ENCODE data around the gene CACNA1H. TPM values are rescaled to one million over a fixed set of nuclear protein-coding genes. Genes with fewer than 3 reads are reported as not detected.

Gene CACNA1H
- total and polyA plus RNA-seq, 2 of the 8 experiments (the other 6 are each of a cell fraction or from before 2014, with no cell fraction given) = 14.0 to 28.7 TPM

- no peaks in the 10 kb centered on the region for H3K23me2 ChIP-seq (ENCODE audit: low read depth, low read length)
- H3K4me1 ChIP-seq (replicated peaks in 1 of 4; ENCODE audit: control insufficient read depth in 3 of 4, insufficient read depth in 4 of 4, low read length in 3 of 4) = no peaks in the 10 kb centered on the region; a peak in 1 of 7 replicates
- H2AK5ac ChIP-seq (ENCODE audit: low read depth, low read length) = no peak overlapping the region
- H3K27ac ChIP-seq (ENCODE audit: low read depth, low read length) = no peak overlapping the region
- WGBS, 2 experiments (ENCODE audit: extremely low coverage in 1 of 2, insufficient coverage in 1 of 2, insufficient read length in 1 of 2, insufficient replicate concordance in 2 of 2, low coverage in 1 of 2, low lambda C conversion rate in 2 of 2, missing lambda C conversion rate in 1 of 2) = 89% methylated on average over 39 of the region's 48 CpGs; no CpG with 5 or more reads in 1 of the 2 experiments
- H4K5ac ChIP-seq (ENCODE audit: insufficient read length, low read depth, low read length) = no peak overlapping the region
- H3K14ac ChIP-seq (ENCODE audit: insufficient read length) = no peak overlapping the region
- FAIRE-seq (no peak), DNase-seq (ENCODE audit: low read depth in 1 of 2, low spot score in 2 of 2) (no peak)
- no peaks in the 10 kb centered on the region for H3K79me1 ChIP-seq (ENCODE audit: low read depth, low read length)
- H4K91ac ChIP-seq (replicated peaks; ENCODE audit: insufficient read length, low read length) = no peak overlapping the region
- no peak overlapping the region for H2BK5ac ChIP-seq (ENCODE audit: low read depth, low read length)
- peaks cover 2 to 38% (median 8%) of the 10 kb centered on the region in 4 experiments; a peak in 6 of 8 replicates for H3K36me3 ChIP-seq (ENCODE audit: control insufficient read depth in 2 of 4, insufficient read depth in 4 of 4, low read length in 3 of 4)
- no peak overlapping the region; the same call in 1 of the 2 replicates for H4K8ac ChIP-seq (ENCODE audit: extremely low read depth, insufficient read depth, low read length)
- H3K9ac ChIP-seq (replicated peaks in 1 of 4; ENCODE audit: extremely low read depth in 1 of 4, low read depth in 3 of 4, low read length in 3 of 4) = no peak overlapping the region
- H4K20me1 ChIP-seq (replicated peaks in 1 of 2; ENCODE audit: control insufficient read depth in 1 of 2, insufficient read depth in 2 of 2, low read length in 2 of 2) = peaks cover 0 to 10% of the 10 kb centered on the region in 2 experiments
- no peak overlapping the region for H2BK20ac ChIP-seq (ENCODE audit: low read length)
- CTCF ChIA-PET (ENCODE audit: partially characterized antibody) = no interaction called here
- H2BK12ac ChIP-seq (ENCODE audit: low read depth, low read length) = no peak overlapping the region
- H2AFZ ChIP-seq (ENCODE audit: low read length) = no peak overlapping the region
- H2BK15ac ChIP-seq (ENCODE audit: low read length) = no peak overlapping the region
- H2BK120ac ChIP-seq (replicated peaks; ENCODE audit: low read depth, low read length) = no peak overlapping the region
- H3K56ac ChIP-seq (replicated peaks; ENCODE audit: insufficient read length, low read depth, low read length) = no peak overlapping the region
- no peaks in the 10 kb centered on the region for H3K79me2 ChIP-seq (ENCODE audit: control insufficient read depth in 1 of 2, insufficient read depth in 2 of 2, low read length in 2 of 2)
- H3K4me2 ChIP-seq (ENCODE audit: insufficient read depth in 1 of 2, low read depth in 2 of 2, low read length in 2 of 2) = no peak overlapping the region
- POLR2A ChIA-PET (ENCODE audit: partially characterized antibody) = interaction anchor here (1.2 kb wide), 1 partner anchor 437 kb away, joined by 4 read pairs; no protein-coding TSS in a partner anchor
- H3K23ac ChIP-seq (ENCODE audit: insufficient read length) = no peak overlapping the region
- no peak overlapping the region for H3K18ac ChIP-seq (ENCODE audit: extremely low read depth, low read length)
- no peak overlapping the region for H3K4ac ChIP-seq (replicated peaks; ENCODE audit: insufficient read length, low read depth, low read length)
- H3K27me3 ChIP-seq (replicated peaks in 1 of 4; ENCODE audit: control insufficient read depth in 3 of 4, extremely low read depth in 1 of 4, insufficient read depth in 3 of 4, low read length in 3 of 4) = peaks cover 0 to 2% (median 0%) of the 10 kb centered on the region in 4 experiments; a peak in 1 of 7 replicates
- no peak overlapping the region for H3K4me3 ChIP-seq (ENCODE audit: extremely low read depth in 1 of 4, insufficient read depth in 2 of 4, low read depth in 3 of 4, low read length in 4 of 4)
- no peaks in the 10 kb centered on the region for H3K9me3 ChIP-seq (ENCODE audit: insufficient read depth in 2 of 2, low read depth in 1 of 2, low read length in 1 of 2)
- TF ChIP-seq TAF7 (optimal IDR thresholded peaks at IDR 0.05; ENCODE audit: borderline replicate concordance, low read depth, low read length) = no peak
- TF ChIP-seq RXRA (IDR thresholded peaks at IDR 0.05; ENCODE audit: insufficient read depth, low read depth, low read length) = no peak
Observed at GRCh38 chr16:1220841-1221627, 68.1 kb downstream of the CACNA1H start.
